ENCODE results near the gene CAPZB. TPM values are rescaled to one million over a fixed set of nuclear protein-coding genes. Genes with fewer than 3 reads are reported as not detected.

CAPZB gene
- total and polyA plus RNA-seq, 2 donors (not counting 3 experiments of a cell fraction or from before 2014, with no cell fraction given) = 196 to 347 TPM

- Histone ChIP-seq H3K4me3 (replicated peaks in 1 of 3; ENCODE audit: insufficient read depth in 1 of 3, low read depth in 1 of 3, low read length in 3 of 3) (no peak overlapping the region), H3K36me3 (ENCODE audit: control insufficient read depth in 2 of 2, extremely low read depth in 1 of 2, insufficient read depth in 2 of 2, low read length in 2 of 2) (no peaks in the 10 kb centered on the region), H3K4me2 (ENCODE audit: insufficient read depth, low read length) (no peak overlapping the region), H3K9ac (replicated peaks; ENCODE audit: extremely low read depth, insufficient read depth, low read length) (no peak overlapping the region), H3K9me3 (replicated peaks; ENCODE audit: control insufficient read depth, insufficient read depth, low read length) (no peaks in the 10 kb centered on the region), H4K20me1 (replicated peaks; ENCODE audit: control insufficient read depth, extremely low read depth, insufficient read depth, low read length) (no peaks in the 10 kb centered on the region), H3K79me2 (ENCODE audit: control insufficient read depth, insufficient read depth, low read length) (no peaks in the 10 kb centered on the region), H3K9me1 (replicated peaks; ENCODE audit: control insufficient read depth, extremely low read depth, insufficient read depth, low read length) (no peaks in the 10 kb centered on the region), H3K27ac (ENCODE audit: insufficient read depth, low read depth, low read length) (no peak overlapping the region), H2AFZ (ENCODE audit: low read depth, low read length) (no peak overlapping the region), H3K27me3 (ENCODE audit: control insufficient read depth in 2 of 2, insufficient read depth in 2 of 2, low read length in 2 of 2) (peaks cover 0 to 4% of the 10 kb centered on the region in 2 experiments), H3K4me1 (ENCODE audit: control insufficient read depth, extremely low read depth, insufficient read depth, low read length) (no peaks in the 10 kb centered on the region)
- ChIA-PET POLR2A (interaction anchor here (0.7 kb wide), 1 partner anchor 10 kb away, joined by 6 read pairs; the partner anchor contains the start of gene CAPZB), CTCF (interaction anchor here (1.2 kb wide), 1 partner anchor 21 kb away, joined by 3 read pairs; no protein-coding TSS in a partner anchor)
- TF ChIP-seq EZH2 (IDR thresholded peaks at IDR 0.05; ENCODE audit: borderline replicate concordance, low read depth, low read length, severe bottlenecking) (no peak), GATA2 (IDR thresholded peaks at IDR 0.05; ENCODE audit: insufficient read depth, insufficient read length, low read depth, low read length) (no peak), JUN (IDR thresholded peaks at IDR 0.05; ENCODE audit: borderline replicate concordance, insufficient read depth, insufficient read length, low read depth) (peak; percentile 22), POLR2AphosphoS5 (IDR thresholded peaks at IDR 0.05; ENCODE audit: insufficient read depth, low read depth, low read length) (no peak)
- TF ChIP-seq, protein P1, sequence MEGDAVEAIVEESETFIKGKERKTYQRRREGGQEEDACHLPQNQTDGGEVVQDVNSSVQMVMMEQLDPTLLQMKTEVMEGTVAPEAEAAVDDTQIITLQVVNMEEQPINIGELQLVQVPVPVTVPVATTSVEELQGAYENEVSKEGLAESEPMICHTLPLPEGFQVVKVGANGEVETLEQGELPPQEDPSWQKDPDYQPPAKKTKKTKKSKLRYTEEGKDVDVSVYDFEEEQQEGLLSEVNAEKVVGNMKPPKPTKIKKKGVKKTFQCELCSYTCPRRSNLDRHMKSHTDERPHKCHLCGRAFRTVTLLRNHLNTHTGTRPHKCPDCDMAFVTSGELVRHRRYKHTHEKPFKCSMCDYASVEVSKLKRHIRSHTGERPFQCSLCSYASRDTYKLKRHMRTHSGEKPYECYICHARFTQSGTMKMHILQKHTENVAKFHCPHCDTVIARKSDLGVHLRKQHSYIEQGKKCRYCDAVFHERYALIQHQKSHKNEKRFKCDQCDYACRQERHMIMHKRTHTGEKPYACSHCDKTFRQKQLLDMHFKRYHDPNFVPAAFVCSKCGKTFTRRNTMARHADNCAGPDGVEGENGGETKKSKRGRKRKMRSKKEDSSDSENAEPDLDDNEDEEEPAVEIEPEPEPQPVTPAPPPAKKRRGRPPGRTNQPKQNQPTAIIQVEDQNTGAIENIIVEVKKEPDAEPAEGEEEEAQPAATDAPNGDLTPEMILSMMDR (IDR thresholded peaks at IDR 0.05; ENCODE audit: extremely low read depth in 1 of 2, insufficient read depth in 1 of 2, low read depth in 1 of 2, low read length in 2 of 2) = no peak
- dilution Hi-C loops (cut with MboI; ENCODE audit: extremely low pct_ligation_motif_present, low sequenced_read_pairs) (no loop called here), intact Hi-C loops (cut with micrococcal nuclease) (no loop called here)
- FAIRE-seq (no peak), DNase-seq (ENCODE audit: low read depth, low spot score) (no peak)
- BruUV-seq (replicated peaks) = no TSS peak
Measured at GRCh38 chr1:19495000-19495656, 9.8 kb upstream of the CAPZB start.
